GM11168 (cell line): ENCODE results near the gene ZNF705A.
"Not testable (repeated sequence)": the region's sequence is repeated elsewhere in the genome, so short reads cannot be mapped to it uniquely, and the experiment has no call there.

ENCODE experiments used
- in situ Hi-C: fragments of 300-500 bp; cut with MboI; formaldehyde crosslinking; loops from one replicate; pipeline ENCODE4 v1.12.0; 2022; ENCODE audit warnings: low sequenced_read_pairs; ENCODE audit not compliant: unreplicated experiment

ZNF705A gene

GRCh38 chr12:8156845-8157244, at the start of gene ZNF705A:
Gene ZNF705A (plus strand): TSS chr12:8157015. CDS start chr12:8172626, 15,611 bp downstream.
- in situ Hi-C loops: no loop called here

GRCh38 chr12:8108808-8109398, 47.9 kb upstream of the ZNF705A start:
- in situ Hi-C loops: loop anchor here (25.0 kb wide), 1 partner anchor 128 kb away; the partner anchor contains the start of gene FAM90A1

GRCh38 chr12:8113117-8113516, 43.7 kb upstream of the ZNF705A start:
- in situ Hi-C loops: loop anchor here (25.0 kb wide), 1 partner anchor 124 kb away; the partner anchor contains the start of gene FAM90A1

- in situ Hi-C loops: loop anchor here (25.0 kb wide), 1 partner anchor 117 kb away; the partner anchor contains the start of gene FAM90A1
These were observed 36.6 kb upstream of the ZNF705A start for GRCh38 chr12:8120072-8120713.

- in situ Hi-C loops: loop anchor here (25.0 kb wide), 1 partner anchor 114 kb away; the partner anchor contains the start of gene FAM90A1
These were observed 33.5 kb upstream of the ZNF705A start, which contains the start of gene CLEC4A for GRCh38 chr12:8123124-8123912. Gene CLEC4A (plus strand): TSS chr12:8123617. CDS start chr12:8123879, 262 bp downstream.

GRCh38 chr12:8127138-8127537, 29.7 kb upstream of the ZNF705A start:
- in situ Hi-C loops: no loop called here

DNA sequence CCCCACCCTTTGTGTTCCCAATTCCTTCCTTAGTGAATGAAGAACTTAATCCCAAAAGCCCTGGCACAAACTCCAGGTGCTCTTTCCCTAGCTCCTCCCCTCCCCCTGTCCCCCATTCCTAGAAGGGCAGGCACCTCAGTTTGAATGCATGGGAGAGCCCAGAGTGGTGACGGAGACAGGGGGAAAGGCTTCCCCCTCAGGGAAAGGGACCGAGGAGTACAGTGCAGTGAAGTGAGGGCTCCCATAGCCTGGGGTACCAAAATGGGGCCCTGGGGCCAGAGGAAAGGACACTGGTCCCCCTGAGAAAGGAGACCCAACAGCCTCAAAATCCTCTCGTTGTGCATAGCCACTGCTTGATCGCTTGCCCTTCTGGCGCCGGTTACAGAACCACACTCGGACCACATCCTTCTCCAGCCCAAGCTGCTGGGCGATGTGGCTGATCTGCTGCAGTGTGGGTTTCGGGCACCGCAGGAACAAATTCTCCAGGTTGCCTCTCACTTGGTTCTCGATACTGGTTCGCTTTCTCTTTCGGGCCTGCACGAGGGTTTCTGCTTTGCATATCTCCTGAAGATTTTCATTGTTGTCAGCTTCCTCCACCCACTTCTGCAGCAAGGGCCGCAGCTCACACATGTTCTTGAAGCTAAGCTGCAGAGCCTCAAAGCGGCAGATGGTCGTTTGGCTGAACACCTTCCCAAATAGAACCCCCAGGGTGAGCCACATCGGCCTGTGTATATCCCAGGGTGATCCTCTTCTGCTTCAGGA, 23.0 kb upstream of the ZNF705A start:
- in situ Hi-C loops: not testable (repeated sequence)

DNA sequence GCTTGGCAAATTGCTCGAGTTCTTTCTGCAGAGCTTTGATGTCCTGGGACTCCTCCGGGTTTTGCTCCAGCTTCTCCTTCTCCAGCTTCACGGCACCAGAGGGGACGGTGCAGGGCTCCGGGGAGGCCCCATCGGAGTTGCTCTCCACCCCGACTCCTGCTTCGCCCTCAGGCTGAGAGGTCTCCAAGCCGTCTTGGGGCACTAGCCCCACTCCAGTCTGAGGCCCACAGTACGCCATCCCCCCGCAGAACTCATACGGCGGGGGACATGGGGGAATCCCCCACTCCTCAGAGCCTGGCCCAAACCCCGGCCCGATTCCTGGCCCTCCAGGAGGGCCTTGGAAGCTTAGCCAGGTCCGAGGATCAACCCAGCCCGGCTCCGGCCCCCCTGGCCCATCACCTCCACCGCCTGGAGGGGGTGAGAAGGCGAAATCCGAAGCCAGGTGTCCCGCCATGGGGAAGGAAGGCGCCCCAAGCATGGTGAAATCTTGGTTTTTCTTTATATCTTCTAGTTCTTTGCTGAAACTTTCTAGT, 22.4 kb upstream of the ZNF705A start:
- in situ Hi-C loops: not testable (repeated sequence)

DNA sequence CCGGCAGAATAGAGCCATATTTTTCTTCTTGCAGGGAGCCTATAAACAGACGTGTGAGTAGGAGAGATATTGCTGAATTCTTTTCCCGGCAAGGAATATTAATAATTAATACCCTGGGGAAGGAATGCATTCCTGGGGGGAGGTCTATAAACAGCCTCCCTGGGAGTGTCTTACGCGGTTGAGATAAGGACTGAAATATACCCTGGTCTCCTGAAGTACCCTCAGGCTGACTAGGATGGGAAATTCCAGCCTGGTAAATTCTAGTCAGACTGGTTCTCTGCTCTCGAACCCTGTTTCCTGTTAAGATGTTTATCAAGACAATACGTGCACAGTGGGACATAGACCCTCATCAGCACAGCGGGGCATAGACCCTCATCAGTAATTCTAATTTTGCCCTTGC, 15.2 kb upstream of the ZNF705A start:
- in situ Hi-C loops: not testable (repeated sequence)

- in situ Hi-C loops: no loop called here
These were observed 13.6 kb upstream of the ZNF705A start for GRCh38 chr12:8143261-8143660.

GRCh38 chr12:8145754-8146441, 10.9 kb upstream of the ZNF705A start:
- in situ Hi-C loops: no loop called here

- in situ Hi-C loops: no loop called here
These were observed 10.4 kb upstream of the ZNF705A start for GRCh38 chr12:8146442-8146771.

GRCh38 chr12:8154526-8154925, 2.3 kb upstream of the ZNF705A start:
- in situ Hi-C loops: loop anchor here (5.0 kb wide), 1 partner anchor 37 kb away; no protein-coding TSS in a partner anchor

DNA sequence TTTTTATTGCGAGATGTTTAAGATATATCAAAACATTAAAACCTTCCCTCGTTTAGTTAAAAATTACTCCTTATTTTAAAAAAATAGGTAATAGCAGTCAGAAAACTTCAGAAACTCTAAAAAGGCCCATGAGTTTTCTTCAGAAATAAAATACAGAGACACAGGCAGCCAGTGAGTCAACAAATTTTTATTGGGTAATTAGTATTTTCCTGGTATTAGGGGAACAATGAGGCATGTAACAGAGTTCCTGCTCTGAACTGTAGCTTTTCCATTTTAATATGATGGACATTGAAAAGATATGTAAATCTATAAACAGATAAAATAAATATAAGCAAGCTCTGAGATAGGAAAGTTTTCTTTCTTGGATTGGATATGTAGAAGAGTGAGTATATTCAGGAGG, 399 bp upstream of the ZNF705A start:
- in situ Hi-C loops: no loop called here

- in situ Hi-C loops: no loop called here
These were observed 826 bp downstream of the ZNF705A start for GRCh38 chr12:8157484-8158198.

- in situ Hi-C loops: not testable (repeated sequence)
These were observed 16.1 kb downstream of the ZNF705A start for GRCh38 chr12:8172911-8173310.

- in situ Hi-C loops: not testable (repeated sequence)
These were observed 23.3 kb downstream of the ZNF705A start for GRCh38 chr12:8179989-8180585.

- in situ Hi-C loops: not testable (repeated sequence)
These were observed 24.5 kb downstream of the ZNF705A start for GRCh38 chr12:8181271-8181670.
